ENCODE results near the gene CKB.
A peak's percentile ranks its signal among the peaks of the same experiment; 100 is the strongest.

Gene CKB

DNA sequence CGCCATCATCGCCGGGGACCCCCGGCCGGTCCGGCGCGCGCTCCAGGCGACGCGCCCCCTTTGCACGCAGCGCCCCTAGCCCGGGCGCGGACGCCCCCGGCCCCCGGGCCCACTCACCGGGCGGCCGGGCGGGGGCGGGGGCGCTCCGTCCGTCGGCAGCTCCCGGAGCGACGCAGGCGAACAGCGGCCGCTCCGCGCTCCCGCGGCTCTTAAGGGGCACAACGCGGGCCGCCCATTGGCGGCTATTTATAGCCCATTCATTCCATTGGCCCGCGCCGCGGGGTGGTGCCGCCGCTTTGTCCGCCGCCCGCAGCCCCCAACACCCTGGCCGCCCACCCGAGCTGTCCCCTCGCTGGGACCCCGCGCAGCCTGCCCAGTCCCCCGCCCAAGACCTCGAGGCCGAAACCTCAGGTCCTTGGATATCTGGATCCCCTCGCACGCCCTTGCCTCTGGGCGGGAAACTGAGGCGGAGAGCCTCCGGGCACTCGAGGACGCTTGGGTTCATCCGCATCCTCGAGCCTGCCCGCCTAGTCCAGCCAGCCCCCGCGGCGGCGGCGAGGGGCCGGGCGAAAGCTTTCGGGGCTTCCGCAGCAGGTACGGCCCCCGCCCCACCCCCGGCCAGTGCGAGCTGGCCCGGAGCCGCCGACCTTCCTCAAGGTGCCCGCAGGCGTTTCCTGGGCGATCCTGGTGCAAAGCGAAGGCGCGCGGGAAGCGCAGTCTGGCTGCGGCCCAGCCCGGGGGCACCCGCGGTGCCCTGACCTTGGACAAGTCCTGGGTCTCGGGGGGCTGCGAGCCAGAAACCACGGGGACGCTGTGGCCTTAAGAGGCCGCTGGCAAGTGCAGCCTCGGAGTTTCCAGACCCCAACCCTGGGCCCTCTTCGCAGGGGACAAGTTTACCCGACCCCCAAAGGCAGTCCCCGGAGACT is at the start of gene CKB:
Gene CKB (minus strand): TSS at position 182 of the 926 bp plus-strand sequence. CDS start 337 bp downstream, outside the sequence.
- no peak for DNase-seq (ENCODE audit: low spot score)

DNA sequence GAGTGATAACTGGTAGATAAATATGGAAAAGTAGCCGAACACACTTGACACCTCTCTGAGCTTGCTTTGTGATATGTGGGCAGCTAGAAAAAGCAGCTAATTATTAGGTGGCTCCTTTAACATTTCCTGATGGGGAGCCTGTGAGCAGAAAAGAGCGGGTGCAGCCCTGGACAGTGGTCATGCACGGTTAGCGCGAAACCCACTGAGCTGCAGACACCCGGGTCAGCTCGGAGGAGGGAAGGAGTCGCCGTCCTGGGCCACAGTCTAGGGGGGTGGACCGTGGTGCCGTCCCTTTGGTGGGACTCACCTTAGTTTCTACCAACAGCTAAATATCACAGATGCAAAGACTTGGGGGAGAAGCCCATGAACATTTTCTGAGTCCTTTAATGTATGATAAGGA is 46.8 kb upstream of the CKB start:
- DNase-seq (ENCODE audit: low spot score) = no peak

DNA sequence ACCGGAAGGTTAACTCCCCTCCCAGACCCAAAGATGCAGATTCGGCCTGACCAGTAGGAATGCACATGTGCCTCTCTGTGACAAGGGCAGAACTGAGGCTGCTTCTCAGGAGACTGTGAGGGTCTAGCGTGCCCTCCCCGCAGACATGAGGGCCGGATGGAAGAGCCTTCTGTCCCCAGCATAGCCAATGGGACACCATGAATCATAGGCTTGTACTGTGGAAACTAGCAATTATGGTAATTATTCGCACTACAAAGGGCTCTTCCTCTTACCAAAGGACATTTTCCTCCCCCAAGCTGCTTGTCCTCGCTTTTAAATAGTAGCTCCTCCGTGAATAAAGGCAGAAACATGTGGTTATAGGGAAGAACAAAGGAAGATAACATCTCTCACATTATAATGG is 46.3 kb upstream of the CKB start:
- DNase-seq (ENCODE audit: low spot score) = no peak

DNA sequence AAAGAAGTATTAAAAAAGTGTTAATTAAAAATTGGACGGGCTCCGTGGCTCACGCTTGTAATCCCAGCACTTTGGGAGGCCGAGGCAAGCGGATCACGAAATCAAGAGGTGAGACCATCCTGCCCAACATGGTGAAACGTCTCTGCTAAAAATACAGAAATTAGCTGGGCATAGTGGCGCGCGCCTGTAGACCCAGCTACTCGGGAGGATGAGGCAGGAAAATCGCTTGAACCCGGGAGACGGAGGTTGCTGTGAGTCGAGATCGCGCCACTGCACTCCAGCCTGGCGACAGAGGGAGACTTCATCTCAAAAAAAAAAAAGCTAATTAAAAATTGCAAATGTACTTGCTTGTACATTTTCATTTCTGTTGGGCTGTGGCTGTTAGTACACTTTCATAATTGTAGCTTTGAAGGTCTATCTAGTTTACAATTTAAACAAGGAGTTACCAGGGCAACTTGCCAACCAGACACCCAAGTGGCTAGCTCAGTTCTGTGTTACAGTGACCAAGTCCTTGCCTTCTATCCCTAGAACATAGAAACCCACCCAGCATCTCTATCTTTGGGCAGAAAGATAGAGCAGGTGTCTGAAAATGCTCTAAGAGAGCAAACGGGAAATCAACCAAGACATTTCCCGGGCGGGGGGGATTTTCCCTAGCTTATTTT is 41.3 kb upstream of the CKB start:
- DNase-seq (ENCODE audit: low spot score) = no peak

DNA sequence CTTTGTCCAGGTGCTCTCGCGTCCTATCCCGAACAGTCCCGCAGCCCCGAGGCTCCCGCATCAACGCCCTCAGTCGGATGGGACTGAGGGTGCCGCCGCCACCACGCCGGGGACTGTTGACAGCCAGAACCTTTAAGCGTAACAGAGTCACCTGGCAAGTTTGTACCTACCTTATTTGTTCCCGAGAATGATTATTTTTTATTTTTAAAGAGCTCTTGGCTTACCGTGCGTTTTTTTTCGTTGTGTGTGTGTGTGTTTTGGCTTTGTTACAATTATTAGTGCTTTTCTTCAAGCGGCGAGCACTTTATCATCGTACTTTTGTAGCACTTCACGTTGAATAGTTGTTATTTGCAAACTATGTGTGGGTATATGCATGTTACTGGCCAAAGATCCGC is 40.6 kb upstream of the CKB start:
- DNase-seq (ENCODE audit: low spot score) = no peak

- DNase-seq (ENCODE audit: low spot score) = peak; percentile 81
Observed at GRCh38 chr14:103562429-103563225, 40.0 kb upstream of the CKB start, which contains the start of the genes BAG5 and COA8. BAG5 (minus strand) TSS chr14:103562657; CDS start chr14:103561164, 1,493 bp downstream. COA8 (plus strand) TSS chr14:103562960; CDS start chr14:103563002, 42 bp downstream.

- no peak for DNase-seq (ENCODE audit: low spot score)
Observed at GRCh38 chr14:103562179-103562428, 39.5 kb upstream of the CKB start.

DNA sequence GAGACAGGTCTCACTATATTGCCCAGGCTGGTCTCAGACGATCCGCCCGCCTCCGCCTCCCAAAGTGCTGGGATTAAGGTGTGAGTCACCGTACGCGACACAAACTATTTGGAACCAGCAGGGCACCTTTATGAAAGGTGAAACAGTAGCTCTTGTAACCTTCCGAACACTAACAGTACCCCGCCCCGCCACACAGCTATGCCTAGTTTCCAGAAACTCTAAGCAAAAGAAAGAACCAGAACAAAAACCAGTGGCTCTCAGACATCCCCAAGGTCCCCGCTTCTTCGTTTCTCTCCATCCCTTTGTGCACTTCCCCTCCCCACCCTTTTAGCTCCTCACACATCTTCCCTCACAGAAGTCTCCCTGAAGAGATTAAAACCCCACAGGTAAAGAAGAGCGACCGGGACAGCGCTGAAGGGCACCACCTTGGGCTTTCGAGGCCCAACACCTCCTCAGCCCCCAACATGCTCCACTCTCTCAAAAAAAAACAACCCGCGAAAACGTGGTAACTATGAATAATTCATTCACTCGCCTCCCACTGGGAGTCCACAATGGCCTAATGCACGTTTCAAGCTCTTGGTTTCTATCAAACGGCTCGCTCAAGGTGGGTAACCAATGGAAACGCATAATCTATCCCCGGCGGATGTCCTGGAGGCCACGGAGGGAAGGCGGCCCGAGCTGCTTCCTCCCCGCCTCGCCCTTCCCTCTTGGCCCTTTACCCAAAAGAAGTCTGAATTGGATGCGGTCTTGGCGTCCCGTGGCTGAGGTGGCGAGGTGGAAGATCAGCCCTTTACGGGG is 39.0 kb upstream of the CKB start:
- peak; percentile 24 for DNase-seq (ENCODE audit: low spot score)

DNA sequence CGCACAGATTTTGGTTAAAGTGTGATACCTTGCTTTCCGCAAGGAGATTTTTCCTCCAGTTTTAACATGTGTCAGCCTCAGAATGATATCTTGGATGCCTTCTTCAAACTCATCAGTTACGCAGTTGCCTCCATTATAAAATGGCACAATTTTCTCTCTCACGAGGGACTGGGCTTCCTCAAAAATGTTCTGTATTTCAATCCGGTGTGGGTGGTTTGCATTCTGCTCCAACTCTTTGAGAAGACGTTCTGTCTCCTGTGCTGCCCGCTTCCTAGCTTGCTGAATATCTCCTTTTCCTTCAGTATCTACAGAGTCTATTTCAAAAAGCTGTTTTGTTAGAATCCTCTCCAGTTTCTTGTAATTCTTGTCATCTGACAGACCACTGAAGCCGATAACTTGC is 38.1 kb upstream of the CKB start:
- no peak for DNase-seq (ENCODE audit: low spot score)

- no peak for DNase-seq (ENCODE audit: low spot score)
Observed at GRCh38 chr14:103559766-103560165, 37.1 kb upstream of the CKB start.

DNA sequence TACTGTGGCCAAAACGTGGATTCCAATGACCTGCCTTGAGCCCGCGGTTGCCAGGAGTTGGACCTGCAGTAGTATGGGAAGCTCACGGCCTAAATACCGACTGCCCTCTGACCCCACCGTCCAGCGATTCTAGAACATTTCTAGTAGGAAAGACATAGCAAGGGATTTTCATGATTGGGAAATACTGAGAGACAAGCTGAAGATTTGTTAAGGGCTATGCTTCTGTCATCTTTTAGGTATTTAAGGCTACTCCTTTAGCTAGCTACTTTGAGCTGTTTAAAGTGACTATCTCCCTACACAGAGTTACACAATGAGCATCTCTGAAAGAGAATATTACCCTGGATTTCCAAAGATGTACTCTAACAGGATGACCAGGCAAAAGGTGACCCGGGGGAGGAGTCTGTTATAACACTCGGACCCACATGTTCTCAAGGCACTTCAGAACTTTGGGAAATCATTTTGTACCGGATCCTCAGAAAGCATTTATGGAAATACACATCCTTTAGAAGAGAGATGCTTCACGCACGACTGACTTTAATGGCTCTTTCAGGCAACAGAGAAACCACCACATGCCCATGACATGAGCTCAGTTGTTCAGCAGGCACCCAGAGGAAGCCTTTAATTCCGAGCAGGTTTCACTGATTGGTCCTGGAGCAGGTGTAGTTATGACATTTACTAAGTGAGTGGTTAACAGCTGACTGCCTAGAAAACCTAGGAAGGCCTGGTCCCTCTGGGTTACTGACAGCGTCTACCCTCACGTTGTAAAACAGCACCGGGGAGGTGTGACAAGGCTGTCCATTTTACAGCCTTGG is 35.6 kb upstream of the CKB start:
- DNase-seq (ENCODE audit: low spot score) = no peak

- DNase-seq (ENCODE audit: low spot score) = no peak
Observed at GRCh38 chr14:103556946-103557758, 34.5 kb upstream of the CKB start.

- no peak for DNase-seq (ENCODE audit: low spot score)
Observed at GRCh38 chr14:103555559-103556337, 33.1 kb upstream of the CKB start.

- no peak for DNase-seq (ENCODE audit: low spot score)
Observed at GRCh38 chr14:103552846-103553210, 30.2 kb upstream of the CKB start.

DNA sequence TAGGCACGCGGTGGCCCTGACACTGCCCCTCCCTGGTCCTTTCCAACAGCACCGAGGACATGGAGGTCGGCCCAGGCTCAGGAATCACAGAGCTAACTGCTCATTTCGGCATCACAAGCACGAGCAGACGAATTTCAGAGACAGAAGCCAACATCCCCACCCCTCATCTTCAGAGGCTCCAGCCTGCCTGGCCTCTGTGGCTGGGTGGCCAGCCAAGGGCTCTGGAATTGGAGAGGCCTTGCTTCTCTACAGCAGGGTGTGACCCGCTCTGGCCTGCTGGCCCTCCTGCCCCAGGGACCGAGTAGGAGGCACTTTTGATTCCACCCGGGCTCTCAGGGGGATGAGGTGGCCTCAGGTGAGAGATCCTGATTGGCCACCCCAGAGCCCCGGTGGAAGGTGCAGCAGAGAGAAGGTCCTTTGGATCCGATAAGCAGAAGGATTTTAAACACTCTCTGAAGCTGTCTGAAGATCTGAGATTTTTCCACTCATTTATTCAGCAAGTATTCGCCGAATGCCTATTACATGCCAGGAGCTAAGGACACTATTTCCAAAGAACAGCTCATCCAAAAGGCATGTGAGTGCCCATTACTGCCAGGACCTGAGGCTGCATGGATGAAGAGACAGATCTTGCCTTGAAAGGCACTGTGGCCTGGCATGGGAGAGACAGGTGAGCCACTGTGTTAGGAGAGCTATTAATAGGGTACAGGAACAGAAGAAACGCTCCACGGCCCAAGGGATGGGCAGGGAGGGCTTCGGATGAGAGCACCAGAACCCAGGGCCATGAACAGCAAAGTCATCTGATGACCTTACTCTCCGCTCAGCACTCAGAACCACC is 29.6 kb upstream of the CKB start:
- DNase-seq (ENCODE audit: low spot score) = no peak

DNA sequence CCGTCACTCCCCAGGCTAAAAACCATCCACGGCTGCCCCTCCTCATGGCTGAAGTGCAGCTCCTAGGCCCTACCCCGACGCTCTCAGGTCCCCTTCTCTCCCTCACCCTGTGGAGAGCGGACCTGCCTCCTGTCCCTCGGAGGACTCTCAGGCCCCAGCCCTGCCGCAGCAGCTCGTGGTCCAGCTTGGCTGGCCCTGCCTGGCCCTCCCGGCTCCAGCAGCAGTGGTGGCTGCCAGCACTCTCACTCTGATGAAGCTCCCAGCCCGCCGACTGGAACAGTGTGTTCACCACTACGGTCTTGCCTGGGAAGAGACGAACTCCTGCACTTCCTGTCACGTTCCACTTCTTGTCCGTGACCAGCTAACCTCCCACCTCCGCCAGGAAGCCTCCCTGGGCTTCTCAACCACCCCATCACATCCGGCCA is 28.7 kb upstream of the CKB start:
- no peak for DNase-seq (ENCODE audit: low spot score)

DNA sequence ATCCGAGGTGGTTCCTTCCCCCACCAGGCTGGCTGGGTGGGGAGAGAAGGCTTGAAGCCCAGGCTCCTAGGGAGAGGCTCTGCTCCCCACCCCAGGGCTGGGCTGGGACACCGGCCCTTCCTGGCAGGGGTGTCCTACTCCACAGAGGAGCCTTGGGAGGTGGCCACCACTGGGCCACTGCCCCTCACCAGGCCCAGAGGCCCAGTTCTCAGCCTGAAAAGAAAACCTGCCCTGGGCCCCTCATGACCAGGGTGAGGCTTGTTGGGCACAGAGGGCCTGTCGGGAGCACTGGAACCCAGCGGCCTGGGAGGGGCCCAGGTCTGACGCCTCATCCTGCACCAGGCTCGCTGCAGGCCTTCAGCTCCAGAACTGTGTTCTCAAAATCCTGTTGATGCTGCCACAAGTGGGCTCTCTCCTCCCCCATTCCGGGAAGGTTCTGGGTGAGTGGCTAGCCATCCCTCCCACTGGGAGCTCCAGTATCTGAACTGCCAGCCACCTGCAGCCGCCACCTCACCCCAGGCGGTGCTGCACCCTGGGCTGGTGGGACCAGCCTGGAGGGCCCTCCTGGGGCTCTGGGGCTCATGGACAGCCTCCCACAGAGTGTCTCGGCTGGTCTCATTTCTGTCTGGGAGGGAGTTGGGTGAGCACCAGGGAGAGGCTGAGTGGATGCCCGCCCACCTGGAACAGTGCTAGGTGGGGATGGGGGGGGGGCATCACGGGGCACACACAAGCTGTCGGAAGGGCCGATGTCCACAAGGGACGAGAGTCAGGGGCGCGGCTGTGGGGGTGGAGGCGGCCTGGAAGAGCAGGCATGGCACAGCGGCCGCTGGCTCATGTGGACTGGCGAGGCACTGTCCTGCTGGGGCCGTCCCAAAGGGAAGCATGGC is 28.1 kb upstream of the CKB start:
- DNase-seq (ENCODE audit: low spot score) = no peak
